HepG2 (cell line): Measurements from ENCODE around the gene SEC14L5. TPM values are rescaled to one million over a fixed set of nuclear protein-coding genes. Genes with fewer than 3 reads are reported as not detected.

Experiments used
- ATF4 ChIP-seq, 2 experiments: fragments of 450-650 bp in 1 of 2; sonication (generic) in 1 of 2; formaldehyde crosslinking; IDR thresholded peaks; 2 replicates each; pipeline versions ENCODE4 v1.5.0 to v1.8.0; 2020 to 2022; ENCODE audit warnings: mild to moderate bottlenecking in 1 of 2, missing genetic modification reagents in 1 of 2
- FLYWCH1 ChIP-seq: sonication (generic); formaldehyde crosslinking; IDR thresholded peaks from 2 replicates; pipeline ENCODE4 v1.8.1; 2023; ENCODE audit warnings: mild to moderate bottlenecking, missing genetic modification reagents
- HMG20B ChIP-seq: conservative IDR thresholded peaks from 2 replicates; pipeline ENCODE4 v1.6.1; 2016; ENCODE audit warnings: missing genetic modification reagents, missing compliant biosample characterization
- HNF1B ChIP-seq: sonication (generic); formaldehyde crosslinking; IDR thresholded peaks from 2 replicates; pipeline ENCODE4 v1.5.1; 2020; ENCODE audit warnings: mild to moderate bottlenecking, moderate library complexity, missing genetic modification reagents
- KLF13 ChIP-seq: sonication (generic); formaldehyde crosslinking; IDR thresholded peaks from 2 replicates; pipeline ENCODE4 v1.4.0; 2020; ENCODE audit warnings: mild to moderate bottlenecking, missing genetic modification reagents
- MED8 ChIP-seq: sonication (generic); formaldehyde crosslinking; IDR thresholded peaks from 2 replicates; pipeline ENCODE4 v1.8.1; 2023; ENCODE audit warnings: mild to moderate bottlenecking, missing genetic modification reagents; ENCODE audit not compliant: insufficient replicate concordance
- NFKBIZ ChIP-seq: IDR thresholded peaks from 2 replicates; pipeline ENCODE4 v1.6.1; 2018; ENCODE audit warnings: missing genetic modification reagents, missing compliant biosample characterization
- NFRKB ChIP-seq: fragments of 450-650 bp; IDR thresholded peaks from 2 replicates; pipeline ENCODE4 v1.6.1; 2017
- NR2F2 ChIP-seq: IDR thresholded peaks from 2 replicates; pipeline ENCODE4 v1.6.1; 2012; ENCODE audit warnings: low read depth, inconsistent platforms, borderline replicate concordance
- POGZ ChIP-seq: sonication (generic); formaldehyde crosslinking; IDR thresholded peaks from 2 replicates; pipeline ENCODE4 v1.4.0; 2020; ENCODE audit warnings: mild to moderate bottlenecking, missing genetic modification reagents
- SMARCE1 ChIP-seq: fragments of 450-650 bp; IDR thresholded peaks from 2 replicates; pipeline ENCODE4 v1.6.1; 2017; ENCODE audit warnings: borderline replicate concordance
- SP2 ChIP-seq: sonication (generic); formaldehyde crosslinking; IDR thresholded peaks from 2 replicates; pipeline ENCODE4 v1.5.1; 2020; ENCODE audit warnings: mild to moderate bottlenecking, missing genetic modification reagents
- SSRP1 ChIP-seq: IDR thresholded peaks from 2 replicates; pipeline ENCODE4 v1.6.1; 2016; ENCODE audit warnings: control low read depth
- TAF1 ChIP-seq: sonication (generic); formaldehyde crosslinking; IDR thresholded peaks from 2 replicates; pipeline ENCODE4 v1.4.0; 2020; ENCODE audit warnings: missing genetic modification reagents
- TEAD2 ChIP-seq: sonication (generic); formaldehyde crosslinking; IDR thresholded peaks from 2 replicates; pipeline ENCODE4 v1.9.0; 2021; ENCODE audit warnings: missing genetic modification reagents
- ZNF207 ChIP-seq: fragments of 450-650 bp; IDR thresholded peaks from 2 replicates; pipeline ENCODE4 v1.6.1; 2016; ENCODE audit warnings: antibody characterized with exemption, borderline replicate concordance
- ZNF24 ChIP-seq: fragments of 450-650 bp; IDR thresholded peaks from 2 replicates; pipeline ENCODE4 v1.6.1; 2017; ENCODE audit warnings: antibody characterized with exemption, mild to moderate bottlenecking
- ZNF780A ChIP-seq: sonication (generic); formaldehyde crosslinking; IDR thresholded peaks from 2 replicates; pipeline ENCODE4 v1.8.0; 2022; ENCODE audit warnings: mild to moderate bottlenecking, missing genetic modification reagents, moderate library complexity
- ZNF839 ChIP-seq: sonication (generic); formaldehyde crosslinking; IDR thresholded peaks from 2 replicates; pipeline ENCODE4 v1.4.0; 2020; ENCODE audit warnings: missing genetic modification reagents, mild to moderate bottlenecking, borderline replicate concordance
- polyA plus RNA-seq, 8 experiments: library from polyadenylated mRNA; depleted of rRNA in 3 of 8; stranded (reverse) in 7 of 8; unstranded in 1 of 8; fragments of >200 nt; fragmentation: Illumina TruSeq in 4 of 8; extraction: Trizol in 4 of 8; gene quantifications; 2 replicates each; pipeline versions ENCODE4 v1.2.1 to v1.2.3, GENCODE V29; 2011 to 2016; ENCODE audit warnings: low read depth in 4 of 8, missing spikeins in 1 of 8, mixed read lengths in 1 of 8; ENCODE audit not compliant: insufficient read depth in 1 of 8
- total RNA-seq, 5 experiments: library from RNA; depleted of rRNA; stranded (reverse); fragments of >200 nt; fragmentation: Illumina TruSeq; extraction: Trizol; gene quantifications; 2 replicates each; pipeline ENCODE4 v1.2.3, GENCODE V29; 2016; ENCODE audit warnings: low read depth in 1 of 5
- TF ChIP-seq, protein P1 (sequence below): sonication (generic); formaldehyde crosslinking; IDR thresholded peaks from 2 replicates; pipeline ENCODE4 v1.5.1; 2020; ENCODE audit warnings: missing genetic modification reagents, mild to moderate bottlenecking, borderline replicate concordance
- TF ChIP-seq, protein P2 (sequence below): sonication (generic); formaldehyde crosslinking; IDR thresholded peaks from 2 replicates; pipeline ENCODE4 v1.5.0; 2020; ENCODE audit warnings: mild to moderate bottlenecking, missing genetic modification reagents, moderate library complexity

Gene SEC14L5
- total and polyA plus RNA-seq, 2 of the 13 experiments (the other 11 are each of a cell fraction or from before 2014, with no cell fraction given) = 0.40 to 0.42 TPM

- no peak for TF ChIP-seq ATF4 (CRISPR knock-in tag; IDR thresholded peaks at IDR 0.05)
- TF ChIP-seq, protein P1, sequence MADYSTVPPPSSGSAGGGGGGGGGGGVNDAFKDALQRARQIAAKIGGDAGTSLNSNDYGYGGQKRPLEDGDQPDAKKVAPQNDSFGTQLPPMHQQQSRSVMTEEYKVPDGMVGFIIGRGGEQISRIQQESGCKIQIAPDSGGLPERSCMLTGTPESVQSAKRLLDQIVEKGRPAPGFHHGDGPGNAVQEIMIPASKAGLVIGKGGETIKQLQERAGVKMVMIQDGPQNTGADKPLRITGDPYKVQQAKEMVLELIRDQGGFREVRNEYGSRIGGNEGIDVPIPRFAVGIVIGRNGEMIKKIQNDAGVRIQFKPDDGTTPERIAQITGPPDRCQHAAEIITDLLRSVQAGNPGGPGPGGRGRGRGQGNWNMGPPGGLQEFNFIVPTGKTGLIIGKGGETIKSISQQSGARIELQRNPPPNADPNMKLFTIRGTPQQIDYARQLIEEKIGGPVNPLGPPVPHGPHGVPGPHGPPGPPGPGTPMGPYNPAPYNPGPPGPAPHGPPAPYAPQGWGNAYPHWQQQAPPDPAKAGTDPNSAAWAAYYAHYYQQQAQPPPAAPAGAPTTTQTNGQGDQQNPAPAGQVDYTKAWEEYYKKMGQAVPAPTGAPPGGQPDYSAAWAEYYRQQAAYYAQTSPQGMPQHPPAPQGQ (CRISPR knock-in tag) = no peak
- TF ChIP-seq ZNF839 (CRISPR knock-in tag) = peak; percentile 63; the same call in 1 of the 2 replicates
- TF ChIP-seq FLYWCH1 (CRISPR knock-in tag) = no peak
- no peak; the same call in 1 of the 2 replicates for TF ChIP-seq SP2 (CRISPR knock-in tag)
- no peak for TF ChIP-seq KLF13 (CRISPR knock-in tag)
- no peak for TF ChIP-seq ZNF780A (CRISPR knock-in tag)
- no peak for TF ChIP-seq SMARCE1
- no peak for TF ChIP-seq NR2F2
- no peak for TF ChIP-seq ZNF24
- no peak for TF ChIP-seq MED8 (CRISPR knock-in tag)
- TF ChIP-seq SSRP1 = no peak
- TF ChIP-seq NFRKB = no peak
- peak; percentile 59; the same call in 1 of the 2 replicates for TF ChIP-seq TAF1
- TF ChIP-seq, protein P2, sequence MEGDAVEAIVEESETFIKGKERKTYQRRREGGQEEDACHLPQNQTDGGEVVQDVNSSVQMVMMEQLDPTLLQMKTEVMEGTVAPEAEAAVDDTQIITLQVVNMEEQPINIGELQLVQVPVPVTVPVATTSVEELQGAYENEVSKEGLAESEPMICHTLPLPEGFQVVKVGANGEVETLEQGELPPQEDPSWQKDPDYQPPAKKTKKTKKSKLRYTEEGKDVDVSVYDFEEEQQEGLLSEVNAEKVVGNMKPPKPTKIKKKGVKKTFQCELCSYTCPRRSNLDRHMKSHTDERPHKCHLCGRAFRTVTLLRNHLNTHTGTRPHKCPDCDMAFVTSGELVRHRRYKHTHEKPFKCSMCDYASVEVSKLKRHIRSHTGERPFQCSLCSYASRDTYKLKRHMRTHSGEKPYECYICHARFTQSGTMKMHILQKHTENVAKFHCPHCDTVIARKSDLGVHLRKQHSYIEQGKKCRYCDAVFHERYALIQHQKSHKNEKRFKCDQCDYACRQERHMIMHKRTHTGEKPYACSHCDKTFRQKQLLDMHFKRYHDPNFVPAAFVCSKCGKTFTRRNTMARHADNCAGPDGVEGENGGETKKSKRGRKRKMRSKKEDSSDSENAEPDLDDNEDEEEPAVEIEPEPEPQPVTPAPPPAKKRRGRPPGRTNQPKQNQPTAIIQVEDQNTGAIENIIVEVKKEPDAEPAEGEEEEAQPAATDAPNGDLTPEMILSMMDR (CRISPR knock-in tag) = 0 out of 2 replicates have a peak, but pooled peaks have one; percentile 2
- 0 out of 2 replicates have a peak, but pooled peaks have one; percentile 6 for TF ChIP-seq POGZ
- no peak for TF ChIP-seq ZNF207
- no peak for TF ChIP-seq TEAD2
- TF ChIP-seq HMG20B (CRISPR knock-in tag) = 0 out of 2 replicates have a peak, but pooled peaks have one; percentile 9
- no peak for TF ChIP-seq HNF1B (CRISPR knock-in tag)
- TF ChIP-seq NFKBIZ (CRISPR knock-in tag) = no peak
Observed at GRCh38 chr16:4936991-4937781, 20.9 kb upstream of the SEC14L5 start, which contains the start of gene PPL (continued).
